Esophagus mucosa (tissue), 1 donor: ENCODE measurements around the gene DLEC1. TPM values are rescaled to one million over a fixed set of nuclear protein-coding genes. Genes with fewer than 3 reads are reported as not detected.
"Not testable (repeated sequence)": the region's sequence is repeated elsewhere in the genome, so short reads cannot be mapped to it uniquely, and the experiment has no call there.

ENCODE experiments used
- ATAC-seq: fragments of 200-7000 bp; cut with Tn5 transposase; one replicate; pipeline ENCODE4 v1.9.1; 2020
- total RNA-seq: library from RNA; stranded (reverse); gene quantifications from one replicate; pipeline ENCODE4 v1.2.4, GENCODE V29; 2023
- donor health status: DM: yes; HTN: yes; CAD: no.

DLEC1 gene
- total RNA-seq, 1 donor from 2014 or later: 0.08 TPM

DNA sequence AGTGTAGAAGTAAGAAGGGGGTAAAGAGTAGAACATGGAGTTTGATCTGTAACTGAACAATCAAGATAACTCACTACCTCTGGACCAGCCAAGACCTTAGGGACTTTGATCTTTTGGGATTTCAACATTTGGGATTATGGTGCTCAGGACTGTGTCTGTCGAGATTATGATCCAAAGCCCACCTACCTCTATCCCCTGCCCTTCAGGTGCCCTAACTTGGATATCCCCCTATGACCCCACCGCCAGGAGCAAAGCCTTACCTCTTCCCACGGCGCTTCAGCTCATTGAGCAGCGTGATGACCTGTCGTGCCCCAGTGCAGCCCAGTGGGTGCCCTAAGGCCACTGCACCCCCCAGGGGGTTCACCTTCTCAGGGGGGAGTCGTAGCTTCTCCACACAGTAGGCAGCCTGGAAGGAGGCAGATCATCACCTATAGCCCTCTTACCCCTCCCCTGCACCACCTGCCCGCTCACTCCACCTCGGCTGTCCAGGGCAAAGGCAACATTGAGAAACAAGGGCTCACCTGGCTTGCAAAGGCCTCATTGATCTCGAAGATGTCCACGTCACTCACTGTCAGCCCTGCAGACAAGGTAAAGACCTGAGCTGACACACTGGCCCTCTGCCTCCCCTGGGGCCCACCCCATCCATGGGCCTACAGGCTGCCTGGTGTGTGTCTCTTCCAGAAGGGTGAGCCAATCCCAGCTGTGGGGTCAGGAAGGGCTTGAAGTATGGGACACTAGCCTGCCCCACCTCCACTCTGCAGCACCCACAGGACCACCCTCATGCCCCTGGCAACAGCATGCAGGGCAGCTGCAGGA is 86.5 kb downstream of the DLEC1 start:
- peak; percentile 18 for ATAC-seq

DNA sequence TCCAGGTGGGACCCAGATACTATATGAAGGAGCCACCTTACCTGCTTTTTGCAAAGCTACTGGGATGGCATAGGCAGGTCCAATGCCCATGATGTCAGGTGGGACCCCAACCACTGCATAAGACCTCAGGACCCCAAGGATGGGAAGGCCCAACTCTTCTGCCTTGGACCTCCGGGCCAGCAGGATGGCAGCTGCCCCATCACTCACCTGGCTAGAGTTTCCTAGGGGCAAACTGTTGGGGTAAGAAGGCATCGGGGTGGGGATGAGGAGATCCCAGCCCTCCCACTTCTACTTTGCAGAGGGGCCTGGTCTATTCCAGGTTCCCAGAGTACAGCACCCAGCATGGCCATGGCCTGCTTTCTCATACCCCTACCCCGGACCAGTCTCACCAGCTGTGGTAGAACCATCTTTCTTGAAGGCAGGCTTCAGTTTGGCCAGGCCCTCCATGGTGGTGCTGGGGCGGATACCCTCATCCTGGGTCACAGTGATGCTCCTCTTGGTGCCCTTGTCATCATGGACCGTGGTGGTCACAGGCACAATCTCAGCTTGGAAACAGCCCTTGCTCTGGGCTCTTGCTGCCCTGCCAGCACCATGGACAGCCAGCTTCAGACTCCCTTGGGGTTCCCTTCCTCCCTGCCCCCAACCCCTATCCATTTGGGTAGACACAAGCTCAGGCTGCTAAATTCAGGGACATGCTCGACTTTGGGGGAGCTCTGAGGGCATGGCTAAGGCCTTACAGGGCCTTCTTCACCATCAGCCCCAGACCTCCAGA is 87.3 kb downstream of the DLEC1 start:
- ATAC-seq: no peak

DNA sequence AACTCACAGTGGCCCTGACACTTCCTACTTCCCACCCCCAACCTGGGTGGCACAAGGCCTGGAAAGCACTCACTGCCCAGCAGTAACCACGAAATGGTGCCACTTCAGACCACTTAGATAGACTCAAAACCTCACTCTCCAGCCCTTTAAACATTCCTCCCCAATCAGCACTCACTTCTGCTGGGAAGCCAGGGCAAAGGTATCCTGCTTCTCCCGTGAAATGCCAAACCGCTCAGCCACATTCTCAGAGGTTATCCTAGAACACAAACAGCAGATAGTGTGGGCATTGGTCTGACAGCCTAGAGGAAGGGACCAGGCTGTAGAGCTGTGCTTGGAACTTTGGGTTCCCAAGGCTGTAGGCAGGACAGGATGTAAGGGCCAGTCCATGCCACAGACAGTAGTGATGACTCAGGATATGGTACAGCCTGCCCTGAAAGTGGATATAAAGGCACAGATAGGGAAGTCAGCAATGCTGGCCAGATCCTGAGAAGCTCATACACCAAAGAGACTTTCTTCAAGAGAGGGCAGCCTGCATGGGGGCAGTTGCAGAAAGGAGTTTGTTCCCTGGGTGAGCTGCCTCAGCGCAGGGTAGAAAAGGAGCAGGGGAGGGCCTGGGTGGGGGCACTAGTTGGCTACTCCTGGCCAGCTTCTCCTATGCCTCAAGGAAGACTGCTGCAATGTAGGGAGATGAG is 88.7 kb downstream of the DLEC1 start:
- no peak for ATAC-seq

DNA sequence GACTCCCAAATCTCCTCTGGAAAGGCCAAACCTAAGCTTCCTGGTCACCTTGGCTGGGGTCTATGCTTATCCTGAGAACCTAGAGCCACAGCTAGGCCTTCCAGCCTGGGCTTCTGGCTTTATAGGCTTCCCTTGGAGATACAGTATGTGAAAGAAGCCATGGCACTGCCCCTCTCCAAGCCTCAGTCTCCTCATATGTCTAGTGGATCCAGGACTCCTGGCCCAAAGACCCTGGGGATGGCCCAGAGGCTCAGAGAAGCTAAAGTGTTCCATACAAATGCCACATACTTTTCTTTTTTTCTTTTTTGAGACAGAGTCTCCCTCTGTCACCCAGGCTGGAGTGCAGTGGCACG is 89.3 kb downstream of the DLEC1 start:
- ATAC-seq: no peak

DNA sequence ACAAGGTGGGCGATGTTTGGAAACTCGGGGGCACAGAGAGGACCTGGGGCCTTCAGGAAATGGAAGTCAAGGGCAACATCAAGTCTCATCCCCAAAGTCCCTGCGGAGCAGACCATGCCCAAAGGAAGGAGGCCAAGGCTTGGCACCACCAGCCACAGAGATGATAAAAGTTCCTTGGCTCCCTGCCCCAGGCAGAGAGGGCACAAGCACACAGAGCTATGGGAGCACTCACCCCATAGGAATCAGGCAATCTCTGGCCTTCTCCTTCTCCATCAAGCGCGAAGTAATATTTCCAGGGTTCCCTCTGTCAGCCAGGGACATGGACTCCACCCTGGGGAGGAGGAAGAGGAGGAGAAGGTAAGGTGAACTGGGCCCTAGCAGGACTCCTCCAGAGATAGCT is 90.0 kb downstream of the DLEC1 start:
- ATAC-seq: no peak

DNA sequence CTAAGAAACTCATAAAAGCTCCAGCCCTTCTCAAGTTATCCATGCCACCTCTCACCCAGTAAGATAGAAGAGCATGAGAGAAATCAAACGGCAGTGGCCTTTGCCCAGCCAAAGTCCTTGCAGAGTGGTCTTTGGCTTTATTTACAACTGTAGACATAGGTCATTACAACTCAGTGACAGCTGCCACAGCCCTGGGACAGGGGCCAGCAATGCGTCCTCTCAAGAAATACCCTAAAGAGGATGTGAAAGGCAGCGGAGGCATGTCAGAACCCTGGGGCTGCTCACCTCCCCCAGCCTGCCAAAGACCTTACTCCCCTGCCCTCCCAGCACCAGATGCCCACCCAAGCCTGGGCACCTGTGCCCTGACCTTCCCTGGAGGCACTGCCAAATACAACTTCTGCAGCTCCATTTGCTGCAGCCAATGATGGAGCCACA is 91.6 kb downstream of the DLEC1 start:
- no peak for ATAC-seq

DNA sequence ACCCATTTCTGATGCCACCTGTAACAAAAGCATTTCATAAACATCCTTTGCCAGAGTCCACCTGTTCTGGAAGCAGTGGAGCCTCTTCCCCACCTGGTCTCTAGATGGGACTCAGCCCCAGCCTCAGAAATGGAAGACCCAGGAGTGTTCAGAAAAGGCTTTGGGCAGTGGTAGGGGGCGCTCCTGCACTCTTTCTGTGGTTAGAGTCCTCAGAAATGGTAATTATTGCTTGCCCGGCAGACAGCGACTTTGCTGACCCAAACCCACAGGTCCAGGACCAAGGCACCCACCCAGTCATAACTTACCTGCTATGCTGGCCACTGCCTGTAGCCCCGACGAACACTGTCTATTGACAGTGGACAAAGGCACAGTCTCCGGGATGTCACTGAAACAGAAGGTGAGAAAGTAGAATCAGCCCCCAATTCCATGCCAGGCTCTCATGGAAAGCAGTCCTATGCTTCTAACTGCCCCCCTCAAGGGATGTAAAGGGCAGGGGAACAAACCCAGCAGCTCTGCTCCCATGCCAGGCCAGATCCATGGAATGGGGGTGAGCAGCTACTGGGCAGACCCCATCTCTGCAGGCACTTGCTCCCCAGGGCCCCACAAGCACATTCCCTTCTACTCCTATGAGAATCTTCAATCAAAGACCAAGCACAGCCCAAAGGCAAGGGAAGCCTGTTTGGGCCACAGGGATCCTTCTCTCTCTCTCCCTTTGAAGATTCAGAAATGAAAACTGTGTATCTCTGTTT is 92.8 kb downstream of the DLEC1 start:
- no peak for ATAC-seq

DNA sequence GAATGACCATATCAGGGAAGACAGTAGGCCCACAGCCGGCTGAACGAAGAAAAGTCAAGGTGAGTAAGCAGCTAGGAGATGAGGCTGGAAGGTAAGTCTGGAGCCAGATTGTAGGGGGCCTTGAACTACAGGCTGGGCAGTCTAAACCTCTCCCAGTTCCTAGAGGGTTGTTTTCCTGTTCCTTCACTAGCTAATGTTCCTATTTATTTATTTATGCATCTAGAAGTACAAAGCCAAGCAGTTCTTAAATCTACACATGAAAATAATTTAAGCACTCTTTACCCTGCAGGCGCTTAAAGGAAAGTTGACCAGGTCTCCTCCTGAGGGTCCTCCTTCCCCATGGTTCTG is 94.2 kb downstream of the DLEC1 start:
- no peak for ATAC-seq

DNA sequence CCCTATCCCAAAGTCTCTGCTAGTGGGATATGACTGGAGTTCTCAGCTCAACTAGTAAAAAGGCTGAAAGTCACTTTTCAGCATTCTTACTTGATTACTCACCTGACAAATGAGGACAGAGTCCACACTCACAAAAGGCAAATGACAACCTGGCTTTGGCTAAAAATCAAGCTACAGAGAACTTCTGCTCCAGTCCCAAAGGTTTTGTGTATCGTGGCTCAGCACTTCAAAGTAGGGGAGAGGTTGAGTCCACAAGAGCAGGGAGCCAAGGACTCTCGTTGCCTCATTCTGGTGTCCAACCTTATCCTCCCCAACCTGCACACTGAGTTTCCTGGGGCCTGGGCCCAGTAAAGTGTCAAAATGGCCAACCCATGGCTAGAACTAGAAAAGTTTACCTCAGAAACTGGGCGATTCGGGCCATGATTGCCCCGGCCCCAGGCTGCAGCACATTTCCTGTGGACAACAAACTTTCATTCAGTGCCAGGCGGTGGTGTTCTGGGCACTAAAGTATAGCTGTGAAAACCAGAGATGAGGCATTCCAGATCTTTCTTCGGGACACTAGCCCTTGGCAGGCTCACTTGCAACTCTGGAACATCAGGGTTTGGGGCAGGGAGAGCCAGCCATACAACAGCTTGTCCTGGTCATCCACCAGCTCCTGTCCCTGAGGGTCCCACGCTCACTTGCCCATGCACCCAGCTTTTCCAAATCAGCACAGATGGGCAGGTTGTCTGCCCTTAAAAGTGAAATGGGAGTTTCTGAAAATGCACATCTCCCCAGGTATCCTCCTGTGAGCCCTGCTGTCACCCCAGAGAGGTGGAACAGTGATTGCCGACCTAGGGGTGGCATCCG is 94.8 kb downstream of the DLEC1 start:
- ATAC-seq: no peak

DNA sequence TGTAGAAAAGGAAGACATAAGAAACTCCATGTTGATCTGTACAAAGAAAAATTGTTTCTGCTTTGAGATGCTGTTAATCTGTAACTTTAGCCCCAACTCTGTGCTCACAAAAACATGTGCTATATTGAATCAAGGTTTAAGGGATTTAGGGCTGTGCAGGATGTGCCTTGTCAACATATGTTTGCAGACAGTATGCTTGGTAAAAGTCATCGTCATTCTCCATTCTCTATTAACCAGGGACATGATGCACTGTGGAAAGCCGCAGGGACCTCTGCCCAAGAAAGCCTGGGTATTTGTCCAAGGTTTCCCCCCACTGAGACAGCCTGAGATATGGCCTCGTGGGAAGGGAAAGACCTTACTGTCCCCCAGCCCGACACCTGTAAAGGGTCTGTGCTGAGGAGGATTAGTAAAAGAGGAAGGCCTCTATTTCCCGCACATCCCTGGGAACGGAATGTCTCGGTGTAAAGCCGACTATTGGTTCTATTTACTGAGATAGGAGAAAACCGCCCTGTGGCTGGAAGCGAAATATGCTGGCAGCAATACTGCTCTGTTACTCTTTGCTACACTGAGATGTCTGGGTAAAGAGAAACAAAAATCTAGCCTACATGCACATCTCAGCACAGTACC is 95.6 kb downstream of the DLEC1 start:
- not testable (repeated sequence) for ATAC-seq

DNA sequence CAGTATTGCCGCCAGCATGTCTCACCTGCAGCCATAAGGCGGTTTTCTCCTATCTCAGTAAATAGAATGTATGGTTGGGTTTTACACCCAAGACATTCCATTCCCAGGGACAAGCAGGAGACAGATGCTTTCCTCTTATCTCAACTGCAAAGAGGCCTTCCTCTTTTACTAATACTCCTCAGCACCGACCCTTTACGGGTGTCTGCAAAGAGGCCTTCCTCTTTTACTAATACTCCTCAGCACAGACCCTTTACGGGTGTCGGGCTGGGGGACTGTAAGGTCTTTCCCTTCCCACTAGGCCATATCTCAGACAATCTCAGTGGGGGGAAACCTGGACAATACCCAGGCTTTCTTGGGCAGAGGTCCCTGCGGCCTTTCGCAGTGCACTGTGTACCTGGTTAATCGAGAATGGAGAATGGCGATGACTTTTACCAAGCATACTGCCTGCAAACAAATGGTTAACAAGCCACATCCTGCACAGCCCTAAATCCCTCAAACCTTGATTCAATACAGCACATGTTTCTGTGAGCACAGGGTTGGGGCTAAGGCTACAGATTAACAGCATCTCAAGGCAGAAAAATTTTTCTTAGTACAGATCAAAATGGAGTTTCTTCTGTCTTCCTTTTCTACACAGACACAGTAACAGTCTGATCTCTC is 96.7 kb downstream of the DLEC1 start:
- ATAC-seq: not testable (repeated sequence)

DNA sequence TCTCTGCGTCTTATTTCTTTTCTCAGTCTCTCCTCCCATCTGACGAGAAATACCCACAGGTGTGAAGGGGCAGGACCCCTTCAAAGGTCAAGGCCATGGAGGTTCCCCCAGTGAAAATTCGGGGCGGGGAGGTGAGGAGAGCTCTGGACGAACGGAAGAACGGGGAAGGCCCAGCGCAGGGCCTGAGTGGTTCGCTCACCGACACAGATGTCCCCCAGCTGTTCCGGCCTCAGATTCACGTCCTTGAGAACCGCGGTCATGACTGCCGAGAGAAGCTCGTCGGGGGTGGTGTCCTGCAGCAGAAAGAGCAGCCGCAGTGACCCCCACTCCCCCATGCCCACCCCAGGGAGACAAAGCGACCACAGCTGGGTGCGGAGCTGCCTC is 97.4 kb downstream of the DLEC1 start:
- peak; percentile 2 for ATAC-seq

DNA sequence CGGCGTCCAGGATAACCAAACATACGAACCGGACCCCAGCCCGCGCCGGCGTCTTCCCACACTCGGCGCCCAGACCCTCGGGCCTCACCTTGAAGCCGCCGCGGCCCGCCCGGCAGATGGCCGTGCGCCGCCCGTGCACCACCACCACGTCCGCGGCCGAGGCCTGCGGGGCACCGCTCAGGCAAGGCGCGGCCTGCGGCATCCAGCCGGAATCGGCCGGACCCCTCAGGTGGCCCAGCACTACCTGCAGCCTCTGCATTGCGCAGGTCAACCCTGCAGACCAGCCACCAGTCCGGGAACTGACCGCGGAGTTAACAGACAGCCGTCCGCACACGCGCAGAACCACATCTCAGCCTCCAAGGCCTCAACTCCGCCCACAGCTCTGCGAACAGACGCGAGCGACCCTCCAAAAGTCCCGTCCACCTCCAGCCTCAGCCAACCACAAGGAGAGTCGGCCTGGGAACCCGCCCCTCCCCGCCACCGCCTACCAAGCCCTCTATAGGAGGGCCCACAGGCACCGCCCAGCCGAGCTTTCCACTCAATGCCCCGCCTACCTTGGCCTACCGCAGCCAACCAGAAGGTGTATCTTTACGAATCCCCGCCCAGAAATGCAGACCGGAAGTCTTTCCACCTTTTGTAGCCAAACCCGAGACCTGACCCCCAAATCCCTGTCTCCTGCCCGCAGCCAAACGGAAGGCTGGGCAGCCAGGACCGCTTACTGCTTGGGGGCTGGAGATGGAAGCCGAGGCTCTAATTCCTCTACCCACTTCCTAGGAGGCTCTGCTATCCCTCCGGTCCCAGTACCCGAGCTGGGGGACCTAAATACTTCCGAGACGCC is 98.0 kb downstream of the DLEC1 start, which contains the start of gene ACAA1:
Gene ACAA1 (minus strand): TSS at position 351 of the 838 bp plus-strand sequence. CDS start 92 bp downstream, at position 259.
- ATAC-seq: peak; percentile 96

DNA sequence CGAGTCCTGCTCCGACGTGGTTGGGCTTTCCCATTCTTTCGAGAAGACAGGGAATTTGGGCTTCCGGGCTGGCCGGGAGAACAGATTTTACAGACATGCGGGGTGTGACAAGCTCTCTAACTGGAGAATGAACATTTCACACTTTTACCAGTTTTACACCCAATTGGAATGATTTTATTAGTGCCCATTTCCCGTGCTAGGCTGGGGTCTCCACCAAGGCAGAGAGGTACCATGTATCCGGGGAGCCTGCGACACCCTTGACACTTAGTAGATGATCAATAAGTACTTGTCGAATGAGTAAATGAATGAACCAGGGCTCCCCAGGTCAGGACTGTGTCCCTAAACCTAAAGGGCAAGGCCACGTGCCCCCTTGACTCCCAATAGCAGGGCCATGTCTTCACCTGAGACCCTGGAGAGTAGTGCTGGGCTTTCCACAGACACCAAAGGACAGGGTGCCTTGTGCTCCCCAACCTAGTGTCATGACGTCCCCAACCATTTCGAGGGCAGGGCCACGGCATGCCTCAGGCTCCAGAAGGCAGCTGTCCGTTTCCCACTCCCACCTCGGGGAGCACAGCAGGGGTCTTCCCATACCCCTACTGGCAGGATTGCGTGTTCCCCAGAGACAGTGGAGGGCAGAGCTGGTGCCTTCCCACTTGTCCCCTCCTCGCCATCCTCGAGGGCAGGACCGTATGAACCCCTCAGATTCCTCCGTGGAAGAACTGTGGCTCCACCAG is 98.8 kb downstream of the DLEC1 start:
- no peak for ATAC-seq

DNA sequence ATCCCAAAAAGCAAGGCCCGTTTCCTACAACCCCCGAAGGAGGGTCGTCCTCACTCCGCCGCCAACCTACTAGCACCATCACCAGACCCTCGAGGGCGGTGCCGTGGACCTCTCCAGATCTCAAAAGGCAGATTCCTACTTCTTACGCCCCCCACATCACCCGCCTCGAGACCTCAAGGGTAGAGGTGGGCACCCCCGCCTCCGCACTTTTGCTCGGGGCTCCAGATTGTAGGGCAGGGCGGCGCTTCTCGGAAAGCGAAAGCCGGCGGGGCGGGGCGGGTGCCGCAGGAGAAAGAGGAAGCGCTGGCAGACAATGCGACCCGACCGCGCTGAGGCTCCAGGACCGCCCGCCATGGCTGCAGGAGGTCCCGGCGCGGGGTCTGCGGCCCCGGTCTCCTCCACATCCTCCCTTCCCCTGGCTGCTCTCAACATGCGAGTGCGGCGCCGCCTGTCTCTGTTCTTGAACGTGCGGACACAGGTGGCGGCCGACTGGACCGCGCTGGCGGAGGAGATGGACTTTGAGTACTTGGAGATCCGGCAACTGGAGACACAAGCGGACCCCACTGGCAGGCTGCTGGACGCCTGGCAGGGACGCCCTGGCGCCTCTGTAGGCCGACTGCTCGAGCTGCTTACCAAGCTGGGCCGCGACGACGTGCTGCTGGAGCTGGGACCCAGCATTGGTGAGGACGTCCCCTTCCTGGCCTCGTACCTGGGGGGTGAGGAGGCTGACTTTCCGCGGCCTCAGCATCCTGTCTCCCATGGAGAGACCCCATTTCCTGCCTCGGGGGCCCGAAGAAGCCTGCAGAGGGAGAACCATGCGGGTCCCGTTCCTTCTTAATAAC is 99.6 kb downstream of the DLEC1 start, which contains the start of gene MYD88:
Gene MYD88 (plus strand): TSS at position 313 of the 842 bp plus-strand sequence. CDS start 40 bp downstream, at position 353.
- peak; percentile 54 for ATAC-seq

DNA sequence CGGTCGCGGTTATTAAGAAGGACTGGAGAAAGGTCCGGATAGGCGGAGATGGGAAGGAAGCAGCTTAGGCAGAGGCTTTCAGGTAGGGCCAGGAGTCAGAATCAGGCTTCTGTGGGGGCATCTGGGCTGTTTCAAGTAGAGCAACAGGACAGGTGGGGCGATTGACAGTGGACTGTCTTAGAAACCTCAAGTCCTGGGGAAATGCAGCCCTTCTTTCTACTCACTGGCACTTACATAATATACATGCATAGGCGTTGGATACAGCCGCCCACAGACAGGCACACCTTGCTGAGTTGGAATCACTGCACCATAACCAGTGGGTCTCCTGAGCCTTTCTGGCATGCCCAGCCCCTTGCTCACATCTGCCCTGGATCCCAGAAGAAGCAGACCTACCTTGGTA is 100.2 kb downstream of the DLEC1 start:
- ATAC-seq: no peak

DNA sequence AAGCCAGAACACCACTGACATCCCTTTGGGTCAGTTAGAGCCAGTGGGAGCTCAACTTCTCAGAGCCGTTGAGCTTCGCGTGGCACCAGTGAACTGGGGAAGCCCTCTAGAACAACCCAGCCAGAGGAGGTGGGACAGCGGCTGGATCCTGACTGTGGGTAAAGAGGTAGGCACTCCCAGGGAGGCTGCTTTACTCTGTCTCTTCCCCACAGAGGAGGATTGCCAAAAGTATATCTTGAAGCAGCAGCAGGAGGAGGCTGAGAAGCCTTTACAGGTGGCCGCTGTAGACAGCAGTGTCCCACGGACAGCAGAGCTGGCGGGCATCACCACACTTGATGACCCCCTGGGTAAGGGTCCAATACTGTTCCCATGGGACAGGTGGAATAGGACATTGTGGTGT is 100.6 kb downstream of the DLEC1 start:
- ATAC-seq: no peak
